ENCODE results near the gene VPS26B. TPM values are rescaled to one million over a fixed set of nuclear protein-coding genes. Genes with fewer than 3 reads are reported as not detected.
"Not testable (repeated sequence)": the region's sequence is repeated elsewhere in the genome, so short reads cannot be mapped to it uniquely, and the experiment has no call there.

VPS26B gene
- total RNA-seq (2014; rRNA removed; shearing (Covaris generic)) = 22.6 and 33.7 TPM in 2 replicates

DNA sequence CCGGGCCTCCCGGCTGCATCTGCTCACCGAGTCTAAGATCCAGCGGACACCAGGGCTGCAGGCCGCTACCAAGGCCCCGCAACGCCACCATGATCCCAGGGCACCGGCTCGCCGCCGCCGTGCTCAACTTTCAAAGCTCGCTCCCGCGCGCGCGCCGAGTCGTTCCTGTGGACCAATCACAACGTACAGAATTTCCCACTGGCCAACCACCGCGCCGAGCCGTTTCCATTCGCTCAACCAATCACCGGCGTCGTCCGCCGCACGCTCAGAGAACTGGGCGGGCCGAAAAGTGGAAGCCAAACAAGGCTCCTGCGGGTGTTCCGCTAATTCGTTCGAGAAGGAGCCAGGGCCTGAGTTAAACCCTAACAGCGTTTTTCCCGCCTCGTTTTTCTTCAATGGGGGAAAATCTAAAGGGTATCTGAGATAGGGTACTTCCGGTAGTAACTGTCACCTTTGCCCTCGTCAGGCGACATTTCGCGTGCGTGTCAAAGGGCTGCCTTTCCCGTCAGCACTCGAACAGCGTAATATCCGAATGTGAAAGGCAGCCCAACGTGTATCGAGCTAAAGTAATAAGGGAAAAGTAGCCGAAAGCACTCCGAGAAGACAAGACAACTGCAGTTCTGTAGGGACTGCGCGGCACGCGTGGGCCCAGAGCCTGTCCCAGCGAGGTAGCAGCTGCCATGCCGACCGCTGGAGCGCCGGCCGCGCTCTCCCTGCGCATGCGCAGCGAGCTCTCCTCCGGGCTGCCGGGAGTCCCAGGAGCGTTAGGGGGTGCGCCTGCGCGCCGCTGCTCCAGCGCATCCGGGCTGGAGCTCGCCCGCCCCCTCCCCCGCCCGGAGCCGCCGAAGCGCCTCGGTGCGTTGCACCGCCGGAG is at the start of gene VPS26B, which contains the start of gene NCAPD3:
Gene VPS26B (plus strand): TSS at position 836 of the 874 bp plus-strand sequence. CDS start 452 bp downstream, outside the sequence.
Gene NCAPD3 (minus strand): TSS at position 132 of the 874 bp plus-strand sequence. CDS start 41 bp downstream, at position 91.
- peak; percentile 96 for DNase-seq (ENCODE audit: low read depth)

DNA sequence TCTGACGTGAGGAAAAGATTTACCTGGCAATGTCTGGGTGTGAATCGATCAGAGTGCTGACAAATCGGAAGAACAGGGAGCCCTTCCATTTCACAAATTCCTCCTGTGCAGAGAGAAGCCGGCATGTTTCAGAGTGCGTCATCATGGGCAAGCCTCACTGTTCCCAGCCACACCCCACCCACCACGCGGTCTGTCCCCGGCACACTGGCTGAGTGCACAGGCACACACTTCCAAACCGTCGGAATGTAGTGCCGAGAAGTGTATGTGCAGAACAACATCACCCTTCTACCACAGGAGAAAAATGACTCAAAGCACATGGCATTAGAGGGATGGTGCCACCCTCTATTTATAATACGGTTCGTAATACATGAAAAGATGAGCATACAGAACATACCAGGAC is 48.2 kb upstream of the VPS26B start:
- no peak for DNase-seq (ENCODE audit: low read depth)

DNA sequence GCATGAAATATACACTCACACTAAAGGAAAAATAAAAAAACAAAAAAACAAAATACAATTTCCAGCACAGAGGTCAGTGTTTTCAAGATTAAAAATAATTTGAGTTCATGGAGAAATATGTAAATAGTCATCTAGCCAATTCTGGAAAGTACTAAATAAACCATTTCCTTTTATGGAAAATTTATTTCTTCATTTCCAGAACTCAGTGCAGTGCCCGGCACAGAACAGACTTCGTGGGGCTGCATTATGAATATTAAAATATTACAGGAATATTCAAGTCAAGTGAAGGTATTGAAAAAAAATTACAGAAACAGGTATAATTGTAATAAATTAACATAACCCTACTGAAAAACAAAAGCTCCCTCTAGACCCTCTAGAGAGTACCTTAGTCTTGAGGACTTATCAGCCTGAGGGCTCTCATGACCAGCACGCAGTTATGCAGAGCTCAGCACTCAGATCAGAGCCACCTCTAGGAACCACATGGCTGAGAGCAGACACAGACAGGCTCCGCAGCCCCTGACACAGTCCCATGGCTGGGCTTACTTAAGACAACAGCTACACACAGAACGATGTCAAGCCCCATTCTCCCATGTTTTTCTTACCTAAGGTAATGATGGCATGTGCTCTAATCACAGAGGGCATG is 46.3 kb upstream of the VPS26B start:
- DNase-seq (ENCODE audit: low read depth) = no peak

DNA sequence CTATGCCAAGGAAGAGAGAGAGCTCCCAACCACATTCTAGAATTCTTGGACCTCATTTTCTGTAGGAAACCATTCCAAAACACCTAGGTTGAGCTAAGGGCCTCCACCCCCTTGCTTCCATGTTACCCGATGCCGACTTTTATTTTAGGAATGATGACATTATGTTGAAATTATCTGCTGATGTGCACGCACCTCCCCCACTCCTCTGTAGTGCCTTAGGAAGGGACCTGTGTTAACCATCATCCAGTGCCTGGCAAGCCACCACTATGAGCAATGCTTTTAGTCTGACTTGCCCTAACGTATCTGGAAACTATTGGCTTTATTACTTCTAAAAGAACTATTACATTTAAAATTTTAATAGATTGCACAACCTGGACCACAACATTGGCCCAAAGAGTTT is 42.8 kb upstream of the VPS26B start:
- no peak for DNase-seq (ENCODE audit: low read depth)

DNA sequence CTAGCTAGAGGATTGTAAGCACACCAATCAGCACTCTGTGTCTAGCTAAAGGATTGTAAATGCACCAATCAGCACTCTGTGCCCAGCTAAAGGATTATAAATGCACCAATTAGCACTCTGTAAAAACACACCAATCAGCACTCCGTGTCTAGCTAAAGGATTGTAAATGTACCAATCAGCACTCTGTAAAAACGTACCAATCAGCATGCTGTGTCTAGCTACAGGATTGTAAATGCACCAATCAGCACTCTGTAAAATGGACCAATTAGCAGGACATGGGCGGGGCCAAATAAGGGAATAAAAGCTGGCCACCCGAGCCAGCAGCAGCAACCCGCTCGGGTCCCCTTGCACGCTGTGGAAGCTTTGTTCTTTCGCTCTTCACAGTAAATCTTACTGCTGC is 36.4 kb upstream of the VPS26B start:
- DNase-seq (ENCODE audit: low read depth) = not testable (repeated sequence)

DNA sequence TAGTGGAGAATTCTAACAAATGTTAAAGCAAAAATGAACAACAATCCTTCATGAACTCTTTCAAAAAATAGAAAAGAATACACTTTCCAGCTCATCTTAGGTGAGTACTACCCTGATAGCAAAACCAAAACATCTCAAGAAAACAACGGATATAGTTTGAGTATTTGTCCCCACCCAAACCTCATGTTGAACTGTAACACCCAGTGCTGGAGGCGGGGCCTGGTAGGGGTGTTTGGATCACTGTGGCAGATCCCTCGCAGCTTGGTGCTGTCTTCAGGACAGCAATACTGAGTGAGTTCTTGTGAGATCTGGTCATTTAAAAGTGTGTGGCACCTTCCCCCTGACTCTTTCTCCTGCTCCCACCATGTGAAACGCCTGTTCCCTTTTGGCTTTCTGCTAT is 27.7 kb upstream of the VPS26B start:
- DNase-seq (ENCODE audit: low read depth) = no peak

DNA sequence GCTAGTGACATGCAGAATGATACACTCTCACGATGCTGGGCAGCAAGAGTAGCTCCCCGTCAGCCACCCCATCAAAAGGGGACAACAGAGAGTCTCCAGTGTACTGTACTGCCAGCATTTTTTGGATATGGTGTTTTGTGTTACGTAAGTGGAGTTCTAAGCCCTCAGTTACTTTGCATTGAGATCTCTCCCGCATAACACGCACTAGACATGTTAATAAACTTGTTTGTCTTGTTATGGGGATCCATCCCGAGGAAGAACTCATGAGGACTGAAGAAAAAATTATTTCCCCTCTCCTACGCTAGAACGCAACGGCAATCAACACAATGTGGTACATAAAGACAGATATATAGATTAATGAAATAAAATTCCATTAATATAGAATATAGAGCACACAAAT is 24.9 kb upstream of the VPS26B start:
- DNase-seq (ENCODE audit: low read depth) = no peak

DNA sequence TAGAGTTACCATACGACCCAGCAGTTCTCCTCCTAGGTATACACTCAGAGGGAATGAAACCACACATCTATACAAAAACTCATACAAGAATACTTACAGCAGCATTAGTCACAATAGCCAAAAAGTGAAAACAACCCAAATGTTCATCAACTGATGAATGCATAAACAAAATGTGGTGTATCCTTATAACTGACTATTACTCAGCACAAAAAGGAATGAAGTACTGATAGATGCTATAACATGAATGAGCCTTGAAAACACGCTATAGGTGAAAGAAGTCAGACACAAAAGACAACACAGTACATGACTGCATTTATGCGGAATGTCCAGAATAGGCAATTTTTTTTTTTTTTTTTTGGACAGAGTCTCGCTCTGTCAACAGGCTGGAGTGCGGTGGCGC is 23.8 kb upstream of the VPS26B start:
- peak; percentile 2 for DNase-seq (ENCODE audit: low read depth)

DNA sequence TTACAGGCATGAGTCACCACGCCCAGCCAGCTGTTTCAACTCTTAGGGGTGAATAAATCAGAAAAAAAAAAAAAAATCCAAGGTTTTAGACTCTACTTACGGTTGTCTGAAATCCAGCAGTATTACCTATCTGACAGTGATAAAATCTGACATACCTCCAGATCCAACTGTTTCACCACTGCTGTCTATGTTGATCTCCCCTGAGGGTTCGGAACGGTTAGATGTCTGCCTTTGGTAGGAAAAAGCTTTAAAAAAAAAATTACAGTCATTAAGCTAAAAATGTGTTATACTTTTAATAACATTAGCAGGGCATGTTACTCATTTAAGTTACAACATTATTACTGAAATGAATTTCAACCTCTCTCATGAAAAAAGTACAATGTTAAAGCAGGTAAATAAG is 21.8 kb upstream of the VPS26B start:
- DNase-seq (ENCODE audit: low read depth) = no peak

DNA sequence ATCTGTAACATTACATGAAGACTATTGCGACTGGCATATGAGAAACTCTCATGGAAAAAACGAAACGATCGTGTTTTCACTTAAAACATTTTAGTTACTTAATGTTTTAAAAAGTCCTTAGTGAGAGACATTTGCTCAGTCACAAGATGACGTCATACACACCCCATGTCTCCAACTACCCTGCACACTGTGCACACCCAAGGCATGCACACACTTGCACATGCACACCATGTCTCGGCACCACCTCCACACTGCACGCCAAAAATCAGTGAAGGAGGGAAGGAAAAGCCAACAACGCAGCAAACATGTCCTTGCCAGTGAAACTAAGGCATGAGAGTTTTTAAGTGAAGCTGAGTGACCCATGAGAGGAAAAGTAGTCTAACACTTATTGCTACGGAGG is 18.7 kb upstream of the VPS26B start:
- DNase-seq (ENCODE audit: low read depth) = no peak

DNA sequence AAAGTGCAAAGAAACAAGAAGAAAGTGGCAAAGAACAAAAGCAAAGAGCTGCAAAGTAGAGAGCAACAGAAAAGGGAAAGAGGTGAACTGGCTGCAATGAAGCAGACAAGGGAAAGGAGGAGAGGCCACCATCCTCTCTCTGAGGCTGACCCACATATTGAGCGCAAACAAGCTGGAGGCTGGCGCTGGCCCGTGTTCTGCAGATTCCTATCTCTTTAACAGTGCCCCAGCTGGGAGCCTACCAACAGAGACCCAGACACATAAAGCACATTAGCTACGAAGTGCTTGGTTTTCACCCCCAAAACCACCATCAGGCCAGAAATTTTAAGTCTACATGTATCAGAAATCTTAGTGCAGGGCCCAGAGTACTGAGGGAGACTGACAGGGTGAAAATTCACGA is 18.3 kb upstream of the VPS26B start:
- no peak for DNase-seq (ENCODE audit: low read depth)

DNA sequence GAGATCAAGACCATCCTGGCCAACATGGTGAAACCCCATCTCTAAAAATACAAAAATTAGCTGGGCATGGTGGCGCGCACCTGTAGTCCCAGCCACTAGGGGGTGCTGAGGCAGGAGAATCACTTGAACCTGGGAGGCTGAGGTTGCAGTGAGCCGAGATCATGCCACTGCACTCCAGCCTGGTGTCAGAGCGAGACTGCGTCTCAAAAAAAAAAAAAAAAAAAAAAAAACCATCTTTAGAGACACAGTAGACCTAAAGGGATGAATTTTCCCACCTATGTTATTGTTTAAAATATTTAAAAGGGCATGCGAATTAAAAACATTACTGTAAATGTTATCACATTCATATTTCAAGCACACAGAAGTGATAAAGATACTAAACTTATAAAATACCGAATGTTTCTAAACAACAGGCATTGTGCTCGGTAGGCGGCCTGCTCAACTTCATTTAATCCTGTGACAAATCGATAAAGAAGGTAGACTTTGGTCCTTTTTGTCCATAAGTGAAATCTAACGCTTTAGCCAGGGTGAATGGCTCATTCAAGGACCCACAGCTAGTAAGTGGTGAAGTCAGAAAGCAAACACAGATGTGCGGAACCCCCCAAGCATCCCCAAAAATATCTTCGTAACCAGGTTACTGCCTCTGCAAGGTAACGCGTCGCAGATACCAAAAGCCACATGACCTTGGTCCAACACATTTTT is 16.8 kb upstream of the VPS26B start:
- peak; percentile 15 for DNase-seq (ENCODE audit: low read depth)

DNA sequence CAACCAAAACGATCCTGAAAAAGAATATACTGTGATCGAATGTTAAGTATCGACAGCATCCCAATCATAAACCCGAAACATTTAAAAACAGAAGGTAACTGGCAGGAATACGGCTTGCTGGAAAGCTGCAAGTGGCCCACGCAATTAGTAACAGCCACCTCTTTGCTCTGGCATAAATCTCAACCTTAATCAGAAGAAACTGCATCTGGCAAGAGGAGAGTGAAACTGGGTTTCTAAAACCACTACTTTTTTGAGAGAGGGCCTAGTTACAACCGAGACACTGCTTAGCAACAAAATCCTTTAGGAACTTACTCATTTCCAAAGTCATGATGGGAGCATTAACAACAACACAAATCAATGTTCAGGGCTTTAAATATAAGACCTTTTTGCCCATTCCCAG is 8.6 kb upstream of the VPS26B start:
- no peak for DNase-seq (ENCODE audit: low read depth)

DNA sequence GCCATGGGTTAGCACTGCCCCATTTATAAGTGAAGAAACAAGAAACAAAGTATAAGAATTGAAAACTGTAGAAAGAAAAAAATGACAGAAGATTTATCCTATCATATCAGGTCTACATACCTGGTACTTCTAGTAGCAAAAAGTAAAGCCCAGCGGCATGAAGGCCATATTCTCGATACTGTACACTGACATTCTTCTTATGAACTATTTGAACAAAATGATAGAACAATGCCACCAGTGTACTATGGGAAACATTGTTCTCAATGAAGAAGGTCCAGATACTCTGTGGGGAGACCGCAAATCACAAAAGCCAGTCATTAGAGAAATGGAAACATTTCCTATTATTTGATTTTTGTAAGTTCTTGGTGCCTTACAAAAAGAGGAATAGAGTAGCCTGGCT is 7.7 kb upstream of the VPS26B start:
- DNase-seq (ENCODE audit: low read depth) = no peak

DNA sequence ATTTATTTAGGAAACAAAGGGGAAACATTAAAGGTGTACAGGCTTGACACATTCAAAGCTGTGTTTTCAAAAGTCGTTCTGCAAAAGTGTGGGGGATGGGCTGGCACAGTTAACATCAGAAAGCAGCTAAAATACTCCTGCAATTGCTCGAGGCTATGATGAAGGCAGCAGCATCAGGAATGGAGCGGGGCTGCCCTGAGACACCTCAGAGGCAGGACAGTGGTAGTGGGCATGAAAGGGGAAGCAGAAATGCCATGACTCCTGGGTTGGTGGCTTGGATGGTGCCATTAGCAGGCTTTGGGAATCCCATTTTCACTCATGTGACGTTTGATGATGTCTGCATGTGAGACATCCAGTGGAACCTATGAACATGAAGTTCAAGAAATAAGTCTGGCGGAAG is 1.4 kb upstream of the VPS26B start:
- DNase-seq (ENCODE audit: low read depth) = peak; percentile 14

DNA sequence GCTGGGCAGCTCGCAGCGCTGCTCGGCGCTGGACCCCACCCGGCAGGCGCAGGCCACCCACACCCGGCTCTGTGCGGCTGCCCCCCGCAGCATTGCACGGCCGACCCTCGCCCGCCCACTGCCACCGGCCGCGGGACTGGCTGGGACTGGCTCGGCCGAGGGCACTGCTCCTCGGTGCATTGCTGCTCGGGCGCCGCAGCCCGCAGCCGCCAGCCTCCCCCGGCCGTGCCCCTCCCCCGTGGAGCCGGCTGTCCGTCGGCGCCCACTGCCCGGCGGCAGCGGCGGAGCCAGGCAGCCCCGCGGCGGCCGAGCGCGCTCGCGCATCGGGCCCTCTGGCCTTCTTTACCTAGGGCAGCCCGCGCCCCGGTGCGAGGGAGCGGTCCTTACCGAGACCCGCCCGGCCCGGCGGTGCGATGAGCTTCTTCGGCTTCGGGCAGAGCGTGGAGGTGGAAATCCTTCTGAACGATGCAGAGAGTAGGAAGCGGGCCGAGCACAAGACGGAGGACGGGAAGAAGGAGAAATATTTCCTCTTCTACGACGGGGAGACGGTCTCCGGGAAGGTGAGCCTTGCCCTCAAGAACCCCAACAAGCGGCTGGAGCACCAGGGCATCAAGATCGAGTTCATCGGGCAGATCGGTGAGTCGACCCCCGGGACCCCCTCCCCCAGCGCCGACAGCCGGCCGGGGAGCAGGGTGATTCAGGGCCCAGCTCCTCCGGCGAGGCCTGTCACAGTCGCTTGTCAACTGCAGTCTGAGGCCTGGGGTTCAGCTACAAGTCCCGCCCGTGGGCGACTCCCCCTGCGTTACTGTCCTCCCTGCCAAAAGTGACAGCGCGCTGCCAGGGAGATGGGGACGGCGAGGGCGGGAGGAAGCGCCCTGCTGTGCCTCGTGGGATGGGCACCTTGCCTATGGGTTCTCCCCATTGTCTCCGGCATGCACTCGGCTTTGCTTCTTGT is 516 bp downstream of the VPS26B start:
- peak; percentile 58 for DNase-seq (ENCODE audit: low read depth)

DNA sequence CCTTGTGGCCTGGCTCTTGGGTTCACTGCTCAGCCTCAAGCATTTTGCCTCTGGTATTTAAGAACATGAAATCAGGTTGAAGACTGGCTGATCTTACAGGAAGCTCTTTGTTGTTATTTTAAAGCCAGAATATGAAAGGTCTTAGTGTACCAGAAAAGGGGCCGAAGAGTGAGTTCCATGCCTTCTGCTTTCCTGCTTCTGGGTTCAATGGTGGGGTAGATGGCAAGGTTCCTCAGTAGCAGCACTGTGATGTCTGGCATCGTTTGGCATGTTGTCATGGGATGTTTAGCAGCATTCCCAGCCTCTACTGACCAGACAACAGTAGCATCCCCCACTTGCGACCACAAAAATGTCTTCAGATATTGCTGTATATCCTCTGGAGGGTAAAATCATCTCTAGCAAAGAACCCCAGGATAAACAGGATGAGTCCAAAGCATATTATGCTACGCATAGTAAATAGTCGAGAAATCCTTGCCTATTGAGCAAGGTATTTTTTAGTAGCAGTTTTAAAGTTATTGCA is 2.4 kb downstream of the VPS26B start:
- DNase-seq (ENCODE audit: low read depth) = no peak

DNA sequence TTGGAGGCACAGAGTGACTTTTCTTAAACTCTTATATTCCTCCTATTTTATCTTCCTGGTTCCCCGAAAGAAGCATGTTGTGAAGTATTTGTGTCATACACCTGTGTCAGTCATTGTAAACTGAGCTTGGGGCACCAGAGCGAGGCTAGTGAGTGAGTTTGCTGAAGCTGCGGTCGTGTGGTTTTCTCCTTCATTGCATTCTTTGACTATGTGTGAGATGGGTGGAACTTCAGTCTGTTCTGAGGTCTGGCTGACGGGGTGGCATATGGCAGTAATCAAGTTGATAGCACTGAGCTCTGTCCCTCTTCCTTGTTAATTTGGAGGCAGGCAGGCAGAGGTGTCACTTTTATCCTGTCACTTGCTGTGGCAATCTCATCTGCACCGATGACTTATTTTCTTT is 4.2 kb downstream of the VPS26B start:
- DNase-seq (ENCODE audit: low read depth) = no peak

DNA sequence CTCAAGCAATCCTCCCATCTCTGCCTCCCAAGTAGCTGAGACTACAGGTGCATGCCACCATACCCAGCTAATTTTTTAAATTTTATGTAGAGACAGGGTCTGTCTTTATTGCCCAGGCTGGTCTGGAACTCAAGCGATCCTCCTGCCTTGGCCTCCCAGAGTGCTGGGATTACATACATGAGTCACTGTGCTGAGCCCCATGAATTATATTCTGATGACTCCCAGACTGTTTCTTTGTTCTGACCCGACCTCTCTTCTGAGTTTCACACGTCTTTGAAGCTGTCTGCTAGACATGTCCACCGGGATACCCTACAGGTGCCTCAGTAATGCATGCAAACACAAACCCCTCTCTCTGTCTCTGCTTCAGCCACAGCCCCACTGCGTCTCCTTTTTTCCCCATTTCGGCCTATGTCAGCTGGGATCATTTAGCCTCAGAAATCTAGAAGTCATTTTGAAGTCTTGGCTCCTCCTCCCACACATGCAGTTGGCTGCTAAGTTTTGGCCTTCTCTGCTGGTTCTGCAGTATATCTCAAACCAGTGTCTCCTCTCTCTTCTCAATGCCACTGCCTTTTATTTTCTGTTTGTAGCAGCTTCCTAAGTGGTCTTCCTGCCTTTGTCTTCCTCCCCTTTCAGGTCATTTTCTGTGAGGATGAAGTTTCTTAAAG is 4.8 kb downstream of the VPS26B start:
- DNase-seq (ENCODE audit: low read depth) = peak; percentile 15

DNA sequence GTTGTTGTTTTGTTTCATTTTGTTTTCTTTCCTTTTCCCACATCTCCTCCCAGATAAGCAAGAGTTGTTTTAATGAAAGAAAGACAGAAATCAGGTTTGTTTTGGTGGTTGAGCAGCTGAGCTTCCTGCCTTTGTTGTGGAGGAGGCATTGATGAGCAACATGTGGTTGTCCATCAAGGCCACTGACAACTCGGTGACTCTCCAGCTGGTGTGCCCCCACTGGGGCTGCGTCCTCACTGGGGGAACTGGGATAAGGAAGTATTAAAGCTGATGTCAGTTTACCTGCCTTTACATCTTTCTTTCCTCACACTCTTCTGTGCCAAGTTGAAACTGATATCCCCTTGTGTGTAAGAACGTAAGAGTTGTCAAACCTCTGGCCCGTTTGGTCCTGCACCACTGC is 5.9 kb downstream of the VPS26B start:
- DNase-seq (ENCODE audit: low read depth) = no peak

Measured in M059J (cell line).